H4 (cell line): ENCODE results near the gene DBNL. TPM values are rescaled to one million over a fixed set of nuclear protein-coding genes. Genes with fewer than 3 reads are reported as not detected.
"Not testable (repeated sequence)": the region's sequence is repeated elsewhere in the genome, so short reads cannot be mapped to it uniquely, and the experiment has no call there.

Experiments
- DNase-seq: peaks from one replicate; pipeline ENCODE4 v3.0.0-alpha.2; 2015; ENCODE audit warnings: low spot score
- total RNA-seq: library from RNA; depleted of rRNA; stranded (reverse); fragments of >200 nt; shearing (Covaris generic); gene quantifications from 2 replicates; pipeline ENCODE4 v1.2.3, GENCODE V29; 2014; rRNA removed

The DBNL gene
- 183 and 196 TPM in 2 replicates for total RNA-seq

DNA sequence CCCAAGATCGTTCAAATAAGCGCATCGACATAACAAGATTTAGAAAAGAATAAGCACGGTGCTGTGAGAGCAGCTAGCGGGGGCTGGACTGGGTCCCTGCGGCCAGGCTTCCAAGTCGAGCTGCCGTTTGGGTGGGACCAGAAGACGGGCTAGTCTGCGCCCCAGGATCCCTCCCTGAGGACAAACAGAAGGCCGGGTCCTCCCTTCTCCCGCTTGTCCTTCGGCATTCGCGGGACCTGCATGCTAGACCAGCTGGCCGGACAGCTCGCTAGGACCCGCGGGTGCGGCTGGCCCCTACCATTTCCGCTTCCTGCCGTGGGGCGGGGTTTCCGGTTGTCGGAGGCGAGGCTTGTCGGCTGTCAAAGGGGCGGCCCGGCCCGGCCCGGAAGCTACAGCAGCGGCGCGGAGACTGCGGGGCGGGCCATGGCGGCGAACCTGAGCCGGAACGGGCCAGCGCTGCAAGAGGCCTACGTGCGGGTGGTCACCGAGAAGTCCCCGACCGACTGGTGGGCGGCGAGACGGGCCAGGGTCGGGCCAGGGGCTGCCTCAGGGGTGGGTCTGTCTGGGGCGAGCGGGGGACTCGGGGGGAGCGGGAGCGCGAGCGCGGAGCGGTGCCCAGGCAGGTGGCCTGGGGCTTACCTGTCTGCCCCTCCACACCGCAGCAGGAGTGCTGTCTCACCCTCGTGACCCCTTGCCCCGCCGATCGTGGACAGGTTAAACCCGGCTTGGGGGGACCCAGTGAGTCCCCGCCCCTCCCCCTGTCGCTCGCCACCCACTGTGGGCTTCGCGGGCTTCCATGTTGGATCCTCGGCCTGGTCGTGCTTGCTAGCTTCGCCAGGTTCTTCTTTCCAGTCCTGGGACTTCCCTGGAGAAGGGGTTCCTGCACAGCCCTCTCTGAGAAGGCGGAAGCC, at the start of gene DBNL:
DBNL (plus strand) TSS at position 388 of the 911 bp plus-strand sequence; CDS start at position 424, 36 bp downstream.
- peak; percentile 94 for DNase-seq

DNA sequence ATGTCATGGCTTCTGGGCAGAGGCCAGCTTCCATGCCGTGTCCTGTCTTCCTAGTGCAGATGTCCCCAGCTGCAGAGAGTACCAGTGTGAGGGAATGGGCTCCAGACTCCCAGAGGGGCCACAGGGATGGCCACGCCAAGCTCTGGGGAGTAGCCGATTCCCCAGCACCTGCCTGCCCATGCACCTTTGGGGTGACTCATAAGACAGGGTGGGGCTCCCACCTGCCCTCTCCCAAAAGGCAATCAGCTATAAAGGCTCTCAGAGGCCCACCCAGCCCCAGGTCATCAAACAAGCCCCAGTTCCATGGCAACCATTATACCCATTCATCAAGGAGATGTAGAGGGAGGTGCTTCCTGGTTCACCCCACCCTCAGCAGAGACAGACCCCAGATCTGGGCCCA, 47.0 kb upstream of the DBNL start, which contains the start of gene SPDYE1:
SPDYE1 (plus strand) TSS at position 366 of the 400 bp plus-strand sequence. CDS start 2,053 bp downstream, outside the sequence.
- DNase-seq: not testable (repeated sequence)

DNA sequence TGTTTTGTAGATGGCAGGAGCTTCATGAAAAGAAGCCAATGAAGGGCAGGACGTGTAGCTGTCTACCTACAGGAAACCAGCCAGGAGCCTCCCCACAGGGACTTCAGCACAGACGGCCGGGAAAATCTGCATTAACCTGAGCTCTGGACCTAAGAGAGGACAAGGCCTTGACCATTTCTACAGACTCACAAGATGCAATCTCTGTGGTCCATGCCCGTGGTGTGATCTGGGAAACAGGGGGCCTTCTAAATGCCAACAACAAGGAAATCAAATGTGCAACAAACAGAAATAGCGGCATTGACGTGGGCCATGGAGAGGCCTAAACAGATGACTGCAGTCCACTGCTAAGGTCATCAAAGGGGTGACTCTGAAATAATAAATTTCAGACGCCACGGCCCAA, 32.4 kb upstream of the DBNL start:
- not testable (repeated sequence) for DNase-seq

DNA sequence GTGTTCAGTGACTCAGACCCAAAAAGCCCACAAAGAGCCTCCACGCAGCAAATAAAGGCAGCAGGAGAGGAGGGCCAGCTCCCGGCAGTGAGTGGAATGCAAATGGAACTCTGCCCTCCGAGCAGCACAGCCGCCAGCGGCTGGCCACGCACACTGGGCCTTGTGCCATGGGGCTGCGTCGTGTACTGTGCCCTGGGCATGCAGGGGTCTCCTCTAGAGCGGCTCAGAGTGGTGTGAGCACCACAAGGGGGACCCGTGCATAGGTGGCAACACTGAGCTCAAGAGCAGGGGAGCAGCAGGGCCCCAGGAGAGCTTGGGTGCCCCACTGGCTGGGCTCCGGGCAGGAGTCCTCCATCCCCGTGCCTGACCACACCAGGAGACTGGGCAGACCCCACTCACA, 29.4 kb upstream of the DBNL start:
- not testable (repeated sequence) for DNase-seq

DNA sequence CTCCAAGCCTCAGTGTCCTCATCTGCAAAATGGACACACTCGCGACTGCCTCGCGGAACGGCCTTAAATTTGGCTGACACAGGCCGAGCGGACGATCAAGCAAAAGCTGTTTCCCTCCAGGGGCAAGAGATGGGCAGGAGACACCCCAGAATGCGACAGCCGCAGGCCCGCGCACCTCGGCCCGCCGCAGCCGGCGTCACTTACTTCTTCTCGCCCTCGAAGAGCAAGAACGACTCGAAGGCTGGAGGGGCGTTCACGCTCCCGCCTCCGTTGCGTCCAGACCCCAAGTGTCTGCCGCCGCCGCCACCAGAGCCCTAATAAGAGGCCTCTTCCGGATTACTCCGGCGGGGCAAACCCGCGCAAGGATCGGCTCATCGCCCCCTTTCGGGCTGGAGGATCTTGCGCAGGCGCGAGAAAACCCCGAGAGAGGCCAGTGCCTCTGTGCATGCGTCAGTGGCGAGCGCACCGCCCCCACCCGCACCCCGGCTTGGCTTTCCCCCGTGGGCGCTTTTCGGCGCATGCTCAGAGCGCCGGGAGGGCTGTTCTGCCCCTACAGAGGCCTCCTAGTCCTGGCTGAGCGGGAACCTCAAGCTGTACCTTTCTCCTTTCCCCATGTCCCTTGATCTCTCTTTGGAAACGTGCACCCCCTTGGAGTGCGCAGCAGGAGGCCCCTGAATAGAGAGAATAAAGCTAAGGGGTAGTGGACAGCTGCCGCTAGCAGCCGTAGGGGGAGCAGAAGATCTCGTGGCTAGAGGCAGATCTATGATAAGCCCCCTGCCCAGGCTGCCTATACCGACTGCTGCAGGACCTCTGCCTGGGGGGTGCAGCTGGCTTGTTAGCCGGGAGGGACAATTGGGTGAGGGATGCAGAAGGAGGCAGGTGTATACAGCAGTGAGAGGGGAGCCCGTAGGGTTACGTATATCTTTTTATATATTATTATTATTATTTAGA, 25.4 kb upstream of the DBNL start:
- DNase-seq: peak; percentile 97

DNA sequence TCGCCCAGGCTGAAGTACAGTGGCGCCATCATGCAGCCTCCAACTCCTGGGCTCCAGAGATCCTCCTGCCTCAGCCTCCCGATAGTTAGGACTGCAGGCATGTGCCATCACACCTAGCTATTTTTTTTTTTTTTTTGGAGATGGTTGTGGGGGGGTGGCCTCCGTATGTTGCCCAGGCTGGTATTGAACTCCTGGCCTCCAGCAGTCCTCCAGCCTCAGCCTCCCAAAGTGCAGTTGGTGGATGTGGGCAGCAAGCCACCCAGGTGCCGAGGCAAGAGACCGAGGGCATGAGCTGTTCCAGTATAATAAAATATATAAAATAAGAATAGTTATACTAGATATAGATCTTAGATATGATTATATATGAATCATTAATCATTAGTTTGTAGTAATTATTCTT, 24.7 kb upstream of the DBNL start:
- DNase-seq: not testable (repeated sequence)

DNA sequence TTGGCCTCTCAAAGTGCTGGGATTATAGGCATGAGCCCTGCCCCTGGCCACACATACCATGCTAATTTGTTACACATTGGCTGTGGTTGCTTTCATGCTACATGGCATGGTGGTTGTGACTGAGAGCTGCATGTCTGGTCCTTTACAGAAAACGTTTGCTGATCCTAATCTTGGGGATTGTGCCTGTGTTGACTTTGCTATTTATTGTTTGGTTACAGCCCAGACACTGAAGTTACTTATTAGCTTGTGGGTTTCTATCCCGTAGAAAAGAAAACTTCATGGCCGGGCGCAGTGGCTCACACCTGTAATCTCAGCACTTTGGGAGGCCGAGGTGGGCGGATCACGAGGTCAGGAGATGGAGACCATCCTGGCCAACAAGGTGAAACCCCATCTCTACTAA, 22.4 kb upstream of the DBNL start:
- DNase-seq: not testable (repeated sequence)

DNA sequence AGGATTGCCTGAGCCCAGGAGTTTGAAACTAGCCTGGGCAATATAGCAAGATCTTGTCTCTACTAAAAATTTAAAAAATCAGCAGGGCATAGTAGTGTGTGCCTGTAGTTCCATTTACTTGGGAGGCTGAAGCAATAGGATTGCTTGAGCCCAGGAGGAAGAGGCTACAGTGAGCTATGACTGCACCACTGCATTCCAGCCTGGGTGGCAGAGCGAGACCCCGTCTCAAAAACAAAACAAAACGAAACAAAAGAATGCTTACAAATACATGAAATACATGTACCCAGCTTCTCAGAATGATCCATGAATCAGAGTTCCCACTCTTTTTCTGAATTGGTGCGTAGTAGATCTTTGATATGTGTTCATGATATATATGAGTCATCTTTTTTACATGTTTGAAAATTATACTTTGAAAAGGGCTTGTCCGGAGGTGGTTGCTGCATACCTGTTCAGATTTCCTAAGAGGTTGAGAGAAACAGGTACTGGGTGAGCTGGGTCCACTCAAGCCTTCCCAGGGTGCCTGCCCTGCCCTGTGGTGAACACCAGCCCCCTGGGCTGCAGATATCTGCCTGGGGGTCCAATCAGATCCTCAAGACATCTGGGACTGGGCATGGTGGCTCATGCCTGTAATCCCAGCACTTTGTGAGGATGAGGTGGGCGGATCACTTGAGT, 21.6 kb upstream of the DBNL start:
- not testable (repeated sequence) for DNase-seq

DNA sequence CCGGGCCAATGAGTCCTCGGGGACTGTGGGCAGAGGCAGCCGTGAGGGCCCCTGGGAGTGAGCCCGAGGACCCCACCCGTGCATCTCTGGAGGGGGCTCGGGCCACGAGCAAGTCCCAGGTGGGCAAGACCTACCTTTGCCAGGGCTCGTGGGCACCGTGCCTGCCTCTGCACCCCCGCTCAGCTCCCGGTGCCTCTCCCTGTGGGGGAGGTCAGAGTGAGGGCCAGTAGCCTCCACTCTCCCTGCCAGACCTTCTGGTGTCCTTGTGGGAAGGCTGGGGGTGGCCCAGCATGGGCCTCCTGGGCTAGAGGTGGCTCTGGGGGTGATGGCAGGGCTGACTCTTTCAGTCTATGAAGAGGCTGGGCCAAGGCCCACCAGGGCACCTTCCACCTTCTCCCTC, 15.1 kb upstream of the DBNL start:
- not testable (repeated sequence) for DNase-seq

DNA sequence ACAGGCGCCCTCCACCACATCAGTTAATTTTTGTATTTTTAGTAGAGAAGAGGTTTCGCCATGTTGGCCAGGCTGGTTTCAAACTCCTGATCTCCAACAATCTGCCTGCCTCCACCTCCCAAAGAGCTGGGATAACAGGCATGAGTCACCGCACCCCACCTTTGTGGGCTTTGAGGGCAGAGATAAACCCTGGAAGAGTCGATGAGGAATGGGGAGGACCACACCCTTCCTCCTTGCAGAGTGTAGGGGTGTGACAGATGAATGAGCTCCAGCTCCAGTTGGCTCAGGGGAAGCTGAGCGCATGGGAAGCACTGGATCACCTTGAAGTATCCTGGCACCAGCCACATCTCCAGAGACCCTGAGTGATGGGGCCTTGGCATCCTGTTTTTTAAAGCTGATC, 14.5 kb upstream of the DBNL start:
- DNase-seq: not testable (repeated sequence)

DNA sequence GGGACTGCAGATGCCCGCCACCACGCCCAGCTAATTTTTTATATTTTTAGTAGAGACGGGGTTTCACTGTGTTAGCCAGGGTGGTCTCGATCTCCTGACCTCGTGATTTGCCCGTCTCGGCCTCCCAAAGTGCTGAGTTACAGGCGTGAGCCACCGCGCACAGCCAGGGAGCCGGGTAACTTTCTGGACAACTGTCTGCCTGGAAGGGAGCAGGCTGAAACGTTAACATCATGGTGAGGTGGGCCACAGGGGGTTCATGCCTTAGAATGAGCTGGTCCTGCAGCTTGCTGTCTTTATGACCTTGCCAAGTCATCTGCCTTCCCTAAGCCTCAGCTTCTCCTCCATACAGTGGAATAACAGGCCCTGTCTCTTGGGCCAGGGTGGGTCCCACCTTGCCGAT, 13.2 kb upstream of the DBNL start:
- DNase-seq: not testable (repeated sequence)

DNA sequence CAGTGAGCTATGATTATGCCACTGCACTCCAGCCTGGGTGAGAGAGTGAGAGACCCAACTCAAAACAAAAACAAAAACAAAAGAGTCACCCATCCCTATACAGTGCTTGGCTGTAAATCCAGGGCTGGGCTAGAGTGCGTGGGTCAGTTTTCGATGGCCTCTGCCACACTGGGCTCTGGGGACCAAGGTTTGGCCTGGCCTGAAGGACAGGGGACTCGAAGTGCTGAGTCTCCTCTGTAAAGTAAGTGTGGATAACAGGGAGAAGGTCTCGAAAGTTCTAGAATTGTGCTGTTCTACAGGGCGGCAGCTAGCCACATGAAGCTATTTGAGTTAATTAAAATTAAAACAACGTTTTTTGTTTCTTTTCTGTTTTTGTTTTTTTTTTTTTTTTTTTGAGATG, 12.5 kb upstream of the DBNL start:
- not testable (repeated sequence) for DNase-seq

DNA sequence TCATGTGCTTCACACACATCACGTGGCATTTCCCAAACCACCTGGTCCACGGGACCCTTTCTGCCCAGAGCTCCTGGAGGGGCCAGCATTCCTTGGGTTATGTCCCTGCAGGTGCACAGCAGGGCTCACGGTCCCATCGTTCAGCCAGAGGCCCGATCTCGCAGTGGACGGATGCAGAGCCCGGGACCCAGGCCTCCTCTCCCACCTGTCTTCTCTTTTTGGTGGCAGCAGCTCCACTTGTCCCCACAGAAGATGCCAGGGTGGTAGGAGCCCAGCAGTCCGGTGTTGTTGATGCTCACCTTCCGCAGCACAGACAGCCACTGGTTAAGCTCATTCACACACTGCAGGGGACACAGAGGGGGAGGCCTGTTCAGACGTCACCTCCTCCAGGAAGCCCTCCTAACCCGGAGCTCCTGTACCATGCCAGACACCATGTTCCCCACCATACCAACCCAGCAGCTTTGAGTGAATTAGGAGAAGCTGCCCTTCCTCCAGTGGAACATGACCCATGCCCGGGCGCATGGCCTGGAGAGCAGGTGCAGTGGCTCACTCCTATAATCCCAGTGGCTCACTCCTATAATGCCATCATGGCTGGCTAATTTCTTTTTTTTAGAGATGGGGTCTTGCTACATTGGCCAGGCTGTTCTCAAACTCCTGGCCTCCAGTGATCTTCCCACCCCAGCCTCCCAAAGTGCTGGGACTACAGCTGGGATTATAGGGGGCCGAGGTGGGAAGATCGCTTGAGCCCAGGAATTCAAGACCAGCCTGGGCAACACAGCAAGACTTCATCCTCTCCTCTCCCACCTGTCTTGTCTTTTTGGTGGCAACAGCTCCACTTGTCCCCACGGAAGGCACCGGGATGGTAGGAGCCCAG, 10.3 kb upstream of the DBNL start:
- DNase-seq: not testable (repeated sequence)

DNA sequence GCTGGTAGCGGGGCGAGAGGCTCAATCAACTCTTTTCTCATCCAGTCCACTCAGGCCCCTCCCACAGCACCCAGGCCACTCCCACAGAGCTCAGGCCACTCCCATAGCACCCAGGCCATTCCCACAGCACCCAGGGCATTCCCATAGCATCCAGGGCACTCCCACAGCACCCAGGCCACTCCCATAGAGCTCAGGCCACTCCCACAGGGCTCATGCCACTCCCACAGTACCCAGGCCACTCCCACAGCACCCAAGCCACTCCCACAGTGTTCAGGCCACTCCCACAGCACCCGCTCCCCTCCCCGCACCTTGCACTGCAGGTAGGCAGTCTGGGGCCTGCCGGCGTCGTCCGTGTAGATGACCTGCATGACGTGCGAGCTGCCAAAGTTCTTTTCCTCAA, 8.1 kb upstream of the DBNL start:
- not testable (repeated sequence) for DNase-seq

DNA sequence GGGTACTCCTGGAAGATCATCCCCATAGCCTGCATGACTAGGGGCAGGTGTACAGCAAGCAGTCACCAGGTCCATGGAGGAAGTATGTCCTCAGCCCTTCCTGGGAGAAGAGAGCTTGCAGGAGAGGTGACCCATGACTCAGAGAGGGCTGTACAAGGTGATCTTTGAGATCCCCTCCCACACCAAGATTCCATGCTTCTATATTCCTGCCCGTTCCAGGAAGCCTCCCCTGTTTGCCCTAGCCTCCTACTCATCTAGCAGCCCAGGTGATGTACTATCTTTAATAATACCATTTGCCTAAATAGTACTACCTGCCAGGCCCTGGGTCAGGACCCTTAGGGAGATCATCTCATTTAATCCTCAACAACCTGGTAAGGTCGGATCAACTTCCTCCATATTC, 6.6 kb upstream of the DBNL start:
- DNase-seq: not testable (repeated sequence)

DNA sequence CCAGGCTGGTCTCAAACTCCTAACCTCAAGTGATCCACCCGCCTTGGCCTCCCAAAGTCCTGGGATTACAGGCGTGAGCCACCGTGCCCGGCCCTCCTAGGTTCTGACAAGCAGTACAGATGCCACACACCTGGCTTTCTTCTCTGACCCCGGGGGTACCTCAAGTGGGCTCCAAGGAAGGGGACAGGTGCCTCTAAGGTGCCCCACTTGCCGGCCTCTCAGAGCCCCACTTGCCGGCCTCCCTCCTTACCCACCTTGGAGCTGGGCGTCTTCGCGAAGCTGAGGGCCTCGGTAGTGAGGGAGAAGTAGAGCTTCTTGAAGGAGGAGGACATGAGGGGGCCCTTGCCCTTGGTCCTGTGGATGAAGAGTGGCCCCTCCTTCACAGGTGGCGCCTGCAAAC, 5.9 kb upstream of the DBNL start:
- not testable (repeated sequence) for DNase-seq

DNA sequence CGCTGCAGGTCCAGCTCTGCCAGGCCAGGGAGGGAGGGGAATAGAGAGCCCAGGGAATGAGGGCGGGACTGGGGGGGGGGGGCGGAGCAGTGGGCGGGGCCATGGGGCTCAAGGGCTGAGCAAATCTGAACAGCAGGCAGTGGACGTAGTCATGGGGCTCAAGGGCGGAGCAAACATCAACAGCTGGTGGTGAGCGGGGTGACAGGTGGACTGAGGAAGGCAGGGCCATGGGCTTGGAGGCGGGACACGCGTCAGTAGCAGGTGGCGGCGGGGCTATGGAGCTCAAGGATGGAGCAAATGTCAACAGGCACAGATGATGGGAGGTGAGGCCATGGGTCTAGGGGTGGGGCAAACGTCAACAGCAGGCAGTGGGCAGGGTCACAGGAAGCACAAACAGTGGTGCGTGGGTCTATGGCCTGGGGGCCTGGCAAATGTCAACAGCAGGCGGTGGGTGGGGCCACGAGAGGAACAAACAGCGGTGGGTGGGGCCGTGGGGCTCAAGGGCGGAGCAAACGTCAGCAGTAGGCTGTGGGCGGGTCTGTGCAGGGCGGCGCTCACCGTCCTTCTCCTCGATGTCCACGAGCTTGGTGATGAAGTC, 5.4 kb upstream of the DBNL start:
- not testable (repeated sequence) for DNase-seq

DNA sequence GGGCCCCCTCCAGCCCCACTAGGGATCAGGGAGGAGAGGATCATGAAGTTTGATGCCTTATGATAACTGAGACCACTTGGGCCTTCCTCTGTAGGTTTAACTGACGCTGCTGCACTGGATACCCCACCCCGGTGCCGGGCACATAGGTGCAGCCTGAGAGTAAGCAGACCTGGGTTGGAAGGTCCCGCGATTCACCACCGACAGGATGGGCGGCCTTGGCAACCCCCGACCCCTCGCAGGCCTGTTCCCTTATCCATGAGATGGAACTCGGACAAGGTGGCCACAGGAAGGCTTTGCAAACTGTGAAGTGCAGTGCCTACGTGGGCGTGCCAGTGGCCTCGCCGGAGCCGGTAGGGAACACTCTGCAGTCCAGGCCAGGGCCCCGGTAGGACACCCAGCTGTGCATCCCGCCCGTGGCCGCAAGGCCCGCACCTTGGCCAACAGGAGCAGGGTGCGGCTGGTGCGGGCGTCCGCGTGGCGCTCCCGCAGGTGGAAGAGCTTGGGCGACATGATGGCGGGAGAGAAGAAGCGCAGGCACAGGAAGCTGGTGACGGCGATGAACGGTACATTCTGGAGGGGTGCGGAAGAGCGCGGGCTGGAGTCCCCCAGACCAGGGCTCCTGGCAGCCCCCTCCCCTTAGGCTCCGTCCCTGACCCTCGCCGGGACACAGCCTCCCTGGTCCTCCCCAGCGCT, 4.6 kb upstream of the DBNL start:
- not testable (repeated sequence) for DNase-seq

DNA sequence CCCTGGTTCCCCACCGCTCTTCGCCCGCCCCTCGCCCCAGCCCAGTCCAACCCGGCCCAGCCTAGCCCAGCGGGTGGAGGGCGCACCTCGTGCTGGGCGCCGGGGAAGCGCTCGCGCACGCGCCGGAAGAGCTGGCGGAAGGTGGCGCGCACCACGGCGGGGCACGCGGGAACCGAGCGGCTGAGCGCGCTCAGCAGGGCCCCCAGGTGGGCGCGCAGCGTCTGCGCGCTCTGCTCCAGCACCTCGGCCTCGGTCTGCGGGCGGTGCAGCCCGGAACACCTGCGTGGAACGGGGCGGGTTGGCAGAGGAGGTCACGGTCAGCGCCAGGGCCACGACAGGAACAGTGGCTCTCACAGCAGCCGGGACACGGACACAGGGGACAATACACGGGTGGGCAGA, 4.0 kb upstream of the DBNL start:
- not testable (repeated sequence) for DNase-seq
